HepG2 (cell line): ENCODE measurements around the gene ITGA2. TPM values are rescaled to one million over a fixed set of nuclear protein-coding genes. Genes with fewer than 3 reads are reported as not detected.

Experiments
- ATAD3A ChIP-seq: sonication (generic); formaldehyde crosslinking; IDR thresholded peaks from 2 replicates; pipeline ENCODE4 v1.4.0; 2020; ENCODE audit warnings: missing genetic modification reagents
- ELF4 ChIP-seq: sonication (generic); formaldehyde crosslinking; IDR thresholded peaks from 2 replicates; pipeline ENCODE4 v1.5.0; 2020; ENCODE audit warnings: missing genetic modification reagents, mild to moderate bottlenecking, moderate library complexity, borderline replicate concordance
- FOXA3 ChIP-seq: IDR thresholded peaks from 2 replicates; pipeline ENCODE4 v1.6.1; 2016; ENCODE audit warnings: missing genetic modification reagents, missing compliant biosample characterization
- FOXK1 ChIP-seq: sonication (generic); formaldehyde crosslinking; IDR thresholded peaks from 2 replicates; pipeline ENCODE4 v1.4.0; 2020; ENCODE audit warnings: low read depth, missing genetic modification reagents, borderline replicate concordance
- IKZF1 ChIP-seq: fragments of 450-650 bp; IDR thresholded peaks from 2 replicates; pipeline ENCODE4 v1.7.1; 2016
- MEIS1 ChIP-seq: sonication (generic); formaldehyde crosslinking; IDR thresholded peaks from 2 replicates; pipeline ENCODE4 v1.9.0; 2021; ENCODE audit warnings: mild to moderate bottlenecking, missing genetic modification reagents, moderate library complexity, borderline replicate concordance
- MEIS2 ChIP-seq: sonication (generic); formaldehyde crosslinking; IDR thresholded peaks from 2 replicates; pipeline ENCODE4 v1.9.0; 2021; ENCODE audit warnings: mild to moderate bottlenecking, missing genetic modification reagents
- U2AF1 ChIP-seq: fragments of 200-400 bp; formaldehyde crosslinking; optimal IDR thresholded peaks from 2 replicates; pipeline ENCODE3; 2017; ENCODE audit warnings: mild to moderate bottlenecking, low read depth, low read length
- YEATS4 ChIP-seq: sonication (generic); formaldehyde crosslinking; IDR thresholded peaks from 2 replicates; pipeline ENCODE4 v1.4.0; 2020; ENCODE audit warnings: missing genetic modification reagents, borderline replicate concordance
- ZBTB38 ChIP-seq: sonication (generic); formaldehyde crosslinking; IDR thresholded peaks from 2 replicates; pipeline ENCODE4 v1.5.1; 2020; ENCODE audit warnings: mild to moderate bottlenecking, missing genetic modification reagents
- ZBTB7B ChIP-seq: sonication (generic); formaldehyde crosslinking; IDR thresholded peaks from 2 replicates; pipeline ENCODE4 v1.4.0; 2020; ENCODE audit warnings: missing genetic modification reagents
- ZNF138 ChIP-seq: sonication (generic); formaldehyde crosslinking; IDR thresholded peaks from 2 replicates; pipeline ENCODE4 v1.5.0; 2020; ENCODE audit warnings: mild to moderate bottlenecking, low read depth, missing genetic modification reagents
- ZNF235 ChIP-seq: sonication (generic); formaldehyde crosslinking; IDR thresholded peaks from 2 replicates; pipeline ENCODE4 v1.8.1; 2023; ENCODE audit warnings: mild to moderate bottlenecking, missing genetic modification reagents, borderline replicate concordance
- ZNF253 ChIP-seq: sonication (generic); formaldehyde crosslinking; IDR thresholded peaks from 2 replicates; pipeline ENCODE4 v1.8.0; 2022; ENCODE audit warnings: mild to moderate bottlenecking, missing genetic modification reagents, borderline replicate concordance
- ZNF44 ChIP-seq: sonication (generic); formaldehyde crosslinking; IDR thresholded peaks from 2 replicates; pipeline ENCODE4 v1.5.1; 2020; ENCODE audit warnings: mild to moderate bottlenecking, missing genetic modification reagents
- ZNF678 ChIP-seq: sonication (generic); formaldehyde crosslinking; IDR thresholded peaks from 2 replicates; pipeline ENCODE4 v1.4.0; 2020; ENCODE audit warnings: mild to moderate bottlenecking, missing genetic modification reagents
- polyA plus RNA-seq, 8 experiments: library from polyadenylated mRNA; depleted of rRNA in 3 of 8; stranded (reverse) in 7 of 8; unstranded in 1 of 8; fragments of >200 nt; fragmentation: Illumina TruSeq in 4 of 8; extraction: Trizol in 4 of 8; gene quantifications; 2 replicates each; pipeline versions ENCODE4 v1.2.1 to v1.2.3, GENCODE V29; 2011 to 2016; ENCODE audit warnings: low read depth in 4 of 8, missing spikeins in 1 of 8, mixed read lengths in 1 of 8; ENCODE audit not compliant: insufficient read depth in 1 of 8
- total RNA-seq, 5 experiments: library from RNA; depleted of rRNA; stranded (reverse); fragments of >200 nt; fragmentation: Illumina TruSeq; extraction: Trizol; gene quantifications; 2 replicates each; pipeline ENCODE4 v1.2.3, GENCODE V29; 2016; ENCODE audit warnings: low read depth in 1 of 5
- TF ChIP-seq, protein P1 (sequence below): sonication (generic); formaldehyde crosslinking; IDR thresholded peaks from 2 replicates; pipeline ENCODE4 v1.8.1; 2023; ENCODE audit warnings: missing genetic modification reagents, mild to moderate bottlenecking, borderline replicate concordance
- TF ChIP-seq, protein P2 (sequence below): sonication (generic); formaldehyde crosslinking; IDR thresholded peaks from 2 replicates; pipeline ENCODE4 v1.4.0; 2020; ENCODE audit warnings: mild to moderate bottlenecking, missing genetic modification reagents, borderline replicate concordance
- TF ChIP-seq, protein P3 (sequence below): sonication (generic); formaldehyde crosslinking; IDR thresholded peaks from 2 replicates; pipeline ENCODE4 v1.4.0; 2020; ENCODE audit warnings: mild to moderate bottlenecking, missing genetic modification reagents, borderline replicate concordance
- TF ChIP-seq, protein P4 (sequence below): sonication (generic); formaldehyde crosslinking; IDR thresholded peaks from 2 replicates; pipeline ENCODE4 v1.5.0; 2020; ENCODE audit warnings: mild to moderate bottlenecking, missing genetic modification reagents

The ITGA2 gene
- total and polyA plus RNA-seq, 2 of the 13 experiments (the other 11 are each of a cell fraction or from before 2014, with no cell fraction given) = 15.8 to 58.3 TPM

DNA sequence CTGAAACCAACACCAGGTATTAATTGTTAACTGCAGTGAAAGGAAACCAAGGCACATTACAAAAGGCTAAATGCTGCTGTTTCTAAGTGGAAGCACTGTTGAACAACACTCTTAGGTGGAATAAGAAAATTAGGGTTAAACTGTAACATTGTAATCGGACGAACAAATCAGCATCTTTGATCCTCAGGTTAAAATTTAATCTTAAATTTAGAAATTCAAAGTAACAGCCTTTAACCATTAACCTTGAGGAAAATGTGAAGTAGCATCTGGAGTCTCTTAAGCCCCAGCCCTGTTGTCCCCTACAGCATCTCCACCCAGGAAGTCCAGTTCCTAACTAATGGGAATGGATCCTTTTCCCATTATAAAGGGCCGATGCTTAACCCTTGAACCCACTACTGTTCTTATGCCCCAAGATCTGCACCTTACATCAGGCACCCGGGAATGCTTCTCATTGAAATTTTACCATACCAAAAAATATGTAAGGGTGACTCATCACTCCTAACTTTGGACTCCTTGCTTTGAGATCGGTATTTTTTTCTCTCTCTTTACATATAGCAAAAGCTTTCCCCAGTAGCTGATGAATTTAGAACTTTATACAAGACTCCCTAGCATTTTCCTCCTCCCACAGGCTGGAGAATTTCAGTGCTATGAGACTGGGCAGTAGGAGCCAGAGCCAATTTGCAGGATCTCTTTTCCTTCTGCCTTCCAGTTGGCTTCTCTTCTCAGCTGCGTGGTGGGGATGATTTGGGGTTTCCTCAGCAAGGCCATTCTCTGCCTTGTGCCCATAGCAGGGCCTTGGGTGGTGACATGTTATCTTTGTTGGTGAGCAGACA, 32.0 kb upstream of the ITGA2 start (continued):
- TF ChIP-seq, protein P1, sequence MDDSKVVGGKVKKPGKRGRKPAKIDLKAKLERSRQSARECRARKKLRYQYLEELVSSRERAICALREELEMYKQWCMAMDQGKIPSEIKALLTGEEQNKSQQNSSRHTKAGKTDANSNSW = no peak
- TF ChIP-seq ZNF253 (CRISPR knock-in tag) (no peak), ZBTB7B (CRISPR knock-in tag) (no peak), FOXA3 (CRISPR knock-in tag) (peak; percentile 49; the same call in 1 of the 2 replicates), ATAD3A (CRISPR knock-in tag) (no peak), ZNF678 (no peak), U2AF1 (no peak), MEIS2 (no peak), IKZF1 (no peak), ZNF138 (CRISPR knock-in tag) (no peak), ELF4 (CRISPR knock-in tag) (no peak), ZNF235 (CRISPR knock-in tag) (no peak), ZNF44 (no peak), ZBTB38 (no peak), MEIS1 (CRISPR knock-in tag) (no peak), FOXK1 (CRISPR knock-in tag) (no peak), YEATS4 (CRISPR knock-in tag) (no peak)
- TF ChIP-seq, protein P2, sequence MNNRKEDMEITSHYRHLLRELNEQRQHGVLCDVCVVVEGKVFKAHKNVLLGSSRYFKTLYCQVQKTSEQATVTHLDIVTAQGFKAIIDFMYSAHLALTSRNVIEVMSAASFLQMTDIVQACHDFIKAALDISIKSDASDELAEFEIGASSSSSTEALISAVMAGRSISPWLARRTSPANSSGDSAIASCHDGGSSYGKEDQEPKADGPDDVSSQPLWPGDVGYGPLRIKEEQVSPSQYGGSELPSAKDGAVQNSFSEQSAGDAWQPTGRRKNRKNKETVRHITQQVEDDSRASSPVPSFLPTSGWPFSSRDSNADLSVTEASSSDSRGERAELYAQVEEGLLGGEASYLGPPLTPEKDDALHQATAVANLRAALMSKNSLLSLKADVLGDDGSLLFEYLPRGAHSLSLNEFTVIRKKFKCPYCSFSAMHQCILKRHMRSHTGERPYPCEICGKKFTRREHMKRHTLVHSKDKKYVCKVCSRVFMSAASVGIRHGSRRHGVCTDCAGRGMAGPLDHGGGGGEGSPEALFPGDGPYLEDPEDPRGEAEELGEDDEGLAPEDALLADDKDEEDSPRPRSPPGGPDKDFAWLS (CRISPR knock-in tag) = no peak
- TF ChIP-seq, protein P3, sequence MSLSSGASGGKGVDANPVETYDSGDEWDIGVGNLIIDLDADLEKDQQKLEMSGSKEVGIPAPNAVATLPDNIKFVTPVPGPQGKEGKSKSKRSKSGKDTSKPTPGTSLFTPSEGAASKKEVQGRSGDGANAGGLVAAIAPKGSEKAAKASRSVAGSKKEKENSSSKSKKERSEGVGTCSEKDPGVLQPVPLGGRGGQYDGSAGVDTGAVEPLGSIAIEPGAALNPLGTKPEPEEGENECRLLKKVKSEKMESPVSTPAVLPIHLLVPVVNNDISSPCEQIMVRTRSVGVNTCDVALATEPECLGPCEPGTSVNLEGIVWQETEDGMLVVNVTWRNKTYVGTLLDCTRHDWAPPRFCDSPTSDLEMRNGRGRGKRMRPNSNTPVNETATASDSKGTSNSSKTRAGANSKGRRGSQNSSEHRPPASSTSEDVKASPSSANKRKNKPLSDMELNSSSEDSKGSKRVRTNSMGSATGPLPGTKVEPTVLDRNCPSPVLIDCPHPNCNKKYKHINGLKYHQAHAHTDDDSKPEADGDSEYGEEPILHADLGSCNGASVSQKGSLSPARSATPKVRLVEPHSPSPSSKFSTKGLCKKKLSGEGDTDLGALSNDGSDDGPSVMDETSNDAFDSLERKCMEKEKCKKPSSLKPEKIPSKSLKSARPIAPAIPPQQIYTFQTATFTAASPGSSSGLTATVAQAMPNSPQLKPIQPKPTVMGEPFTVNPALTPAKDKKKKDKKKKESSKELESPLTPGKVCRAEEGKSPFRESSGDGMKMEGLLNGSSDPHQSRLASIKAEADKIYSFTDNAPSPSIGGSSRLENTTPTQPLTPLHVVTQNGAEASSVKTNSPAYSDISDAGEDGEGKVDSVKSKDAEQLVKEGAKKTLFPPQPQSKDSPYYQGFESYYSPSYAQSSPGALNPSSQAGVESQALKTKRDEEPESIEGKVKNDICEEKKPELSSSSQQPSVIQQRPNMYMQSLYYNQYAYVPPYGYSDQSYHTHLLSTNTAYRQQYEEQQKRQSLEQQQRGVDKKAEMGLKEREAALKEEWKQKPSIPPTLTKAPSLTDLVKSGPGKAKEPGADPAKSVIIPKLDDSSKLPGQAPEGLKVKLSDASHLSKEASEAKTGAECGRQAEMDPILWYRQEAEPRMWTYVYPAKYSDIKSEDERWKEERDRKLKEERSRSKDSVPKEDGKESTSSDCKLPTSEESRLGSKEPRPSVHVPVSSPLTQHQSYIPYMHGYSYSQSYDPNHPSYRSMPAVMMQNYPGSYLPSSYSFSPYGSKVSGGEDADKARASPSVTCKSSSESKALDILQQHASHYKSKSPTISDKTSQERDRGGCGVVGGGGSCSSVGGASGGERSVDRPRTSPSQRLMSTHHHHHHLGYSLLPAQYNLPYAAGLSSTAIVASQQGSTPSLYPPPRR (CRISPR knock-in tag) = peak; percentile 41; the same call in 1 of the 2 replicates
- TF ChIP-seq, protein P4, sequence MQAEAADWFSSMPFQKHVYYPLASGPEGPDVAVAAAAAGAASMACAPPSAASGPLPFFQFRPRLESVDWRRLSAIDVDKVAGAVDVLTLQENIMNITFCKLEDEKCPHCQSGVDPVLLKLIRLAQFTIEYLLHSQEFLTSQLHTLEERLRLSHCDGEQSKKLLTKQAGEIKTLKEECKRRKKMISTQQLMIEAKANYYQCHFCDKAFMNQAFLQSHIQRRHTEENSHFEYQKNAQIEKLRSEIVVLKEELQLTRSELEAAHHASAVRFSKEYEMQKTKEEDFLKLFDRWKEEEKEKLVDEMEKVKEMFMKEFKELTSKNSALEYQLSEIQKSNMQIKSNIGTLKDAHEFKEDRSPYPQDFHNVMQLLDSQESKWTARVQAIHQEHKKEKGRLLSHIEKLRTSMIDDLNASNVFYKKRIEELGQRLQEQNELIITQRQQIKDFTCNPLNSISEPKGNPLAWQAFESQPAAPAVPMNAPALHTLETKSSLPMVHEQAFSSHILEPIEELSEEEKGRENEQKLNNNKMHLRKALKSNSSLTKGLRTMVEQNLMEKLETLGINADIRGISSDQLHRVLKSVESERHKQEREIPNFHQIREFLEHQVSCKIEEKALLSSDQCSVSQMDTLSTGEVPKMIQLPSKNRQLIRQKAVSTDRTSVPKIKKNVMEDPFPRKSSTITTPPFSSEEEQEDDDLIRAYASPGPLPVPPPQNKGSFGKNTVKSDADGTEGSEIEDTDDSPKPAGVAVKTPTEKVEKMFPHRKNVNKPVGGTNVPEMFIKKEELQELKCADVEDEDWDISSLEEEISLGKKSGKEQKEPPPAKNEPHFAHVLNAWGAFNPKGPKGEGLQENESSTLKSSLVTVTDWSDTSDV (CRISPR knock-in tag) = no peak
